H1 (cell line): ENCODE measurements around the gene GUCY2D. TPM values are rescaled to one million over a fixed set of nuclear protein-coding genes. Genes with fewer than 3 reads are reported as not detected.

Experiments used
- CTCF ChIA-PET: fragments of 300-600 bp; sonication (Branson Sonifier 250); formaldehyde crosslinking; loops from one replicate; lab custom pipeline; 2021; ENCODE audit not compliant: partially characterized antibody; lab: Charles Lee
- POLR2A ChIA-PET: fragments of 300-600 bp; sonication (Branson Sonifier 250); formaldehyde crosslinking; loops from one replicate; lab custom pipeline; 2021; ENCODE audit warnings: inconsistent platforms; ENCODE audit not compliant: partially characterized antibody; lab: Charles Lee
- DNase-seq, 2 experiments: peaks; one replicate each; pipeline versions ENCODE4 v3.0.0 to v3.0.0-alpha.2; 2010 to 2022; ENCODE audit warnings: low spot score in 2 of 2, low read depth in 1 of 2, mixed read lengths in 1 of 2
- FAIRE-seq: peaks from 2 replicates; lab custom pipeline; 2011; peaks lifted over from hg19 to GRCh38; lab: Jason Lieb, UNC
- H2AFZ ChIP-seq: 2 replicates; pipeline ENCODE4 v1.8.1; 2012; ENCODE audit warnings: low read length, inconsistent platforms
- H2AK5ac ChIP-seq: 2 replicates; pipeline ENCODE4 v1.6.1; 2013; ENCODE audit warnings: low read depth, low read length
- H2BK120ac ChIP-seq: replicated peaks from 2 replicates; pipeline ENCODE3; 2013; ENCODE audit warnings: low read depth, low read length, inconsistent platforms
- H2BK12ac ChIP-seq: 2 replicates; pipeline ENCODE4 v1.6.1; 2013; ENCODE audit warnings: low read depth, low read length
- H2BK15ac ChIP-seq: 2 replicates; pipeline ENCODE4 v1.6.1; 2013; ENCODE audit warnings: low read length
- H2BK20ac ChIP-seq: 2 replicates; pipeline ENCODE4 v1.6.1; 2013; ENCODE audit warnings: low read length
- H2BK5ac ChIP-seq: 2 replicates; pipeline ENCODE4 v1.6.1; 2013; ENCODE audit warnings: low read depth, low read length
- H3K14ac ChIP-seq: 2 replicates; pipeline ENCODE4 v1.6.1; 2013; ENCODE audit warnings: inconsistent platforms; ENCODE audit not compliant: insufficient read length
- H3K18ac ChIP-seq: 2 replicates; pipeline ENCODE4 v1.6.1; 2013; ENCODE audit warnings: low read length; ENCODE audit errors: extremely low read depth
- H3K23ac ChIP-seq: 2 replicates; pipeline ENCODE4 v1.6.1; 2013; ENCODE audit warnings: inconsistent platforms; ENCODE audit not compliant: insufficient read length
- H3K23me2 ChIP-seq: 2 replicates; pipeline ENCODE4 v1.6.1; 2013; ENCODE audit warnings: low read depth, low read length
- H3K27ac ChIP-seq: 2 replicates; pipeline ENCODE4 v1.6.1; 2011; ENCODE audit warnings: low read depth, low read length, inconsistent platforms
- H3K27me3 ChIP-seq, 4 experiments: replicated peaks in 1 of 4; 1 replicate in 1 of 4; 2 replicates in 3 of 4; pipeline versions ENCODE4 v1.6.1 to v1.8.1; 2011 to 2013; ENCODE audit warnings: low read length in 3 of 4, mild to moderate bottlenecking in 3 of 4, inconsistent platforms in 2 of 4, mixed read lengths in 2 of 4, moderate library complexity in 1 of 4; ENCODE audit not compliant: control insufficient read depth in 3 of 4, insufficient read depth in 3 of 4; ENCODE audit errors: extremely low read depth in 1 of 4
- H3K36me3 ChIP-seq, 4 experiments: 2 replicates each; pipeline versions ENCODE4 v1.6.1 to v1.8.1; 2011 to 2013; ENCODE audit warnings: mild to moderate bottlenecking in 4 of 4, low read length in 3 of 4, moderate library complexity in 2 of 4, control low read depth in 1 of 4, inconsistent platforms in 1 of 4; ENCODE audit not compliant: insufficient read depth in 4 of 4, control insufficient read depth in 2 of 4
- H3K4ac ChIP-seq: replicated peaks from 2 replicates; pipeline ENCODE3; 2013; ENCODE audit warnings: low read length, low read depth, mixed read lengths, inconsistent platforms; ENCODE audit not compliant: insufficient read length
- H3K4me1 ChIP-seq, 4 experiments: replicated peaks in 1 of 4; 1 replicate in 1 of 4; 2 replicates in 3 of 4; pipeline versions ENCODE4 v1.6.1 to v1.8.1; 2011 to 2013; ENCODE audit warnings: low read length in 3 of 4, inconsistent platforms in 2 of 4, mixed read lengths in 1 of 4; ENCODE audit not compliant: insufficient read depth in 4 of 4, control insufficient read depth in 3 of 4
- H3K4me2 ChIP-seq, 2 experiments: 2 replicates each; pipeline versions ENCODE4 v1.6.1 to v1.8.1; 2011 to 2013; ENCODE audit warnings: low read depth in 2 of 2, low read length in 2 of 2, control low read depth in 1 of 2, inconsistent platforms in 1 of 2, mild to moderate bottlenecking in 1 of 2; ENCODE audit not compliant: insufficient read depth in 1 of 2
- H3K4me3 ChIP-seq, 4 experiments: fragments of 200-600, 300-600 bp in 1 of 4; sonication (generic), shearing (Covaris generic), sonication (Bioruptor Twin) in 1 of 4; 2 replicates each; pipeline versions ENCODE4 v1.5.1 to v1.8.1; 2011 to 2016; ENCODE audit warnings: low read length in 4 of 4, low read depth in 3 of 4, control low read depth in 2 of 4, inconsistent platforms in 2 of 4, mild to moderate bottlenecking in 2 of 4, mixed read lengths in 1 of 4, moderate library complexity in 1 of 4; ENCODE audit not compliant: insufficient read depth in 2 of 4; ENCODE audit errors: extremely low read depth in 1 of 4
- H3K56ac ChIP-seq: replicated peaks from 2 replicates; pipeline ENCODE3; 2013; ENCODE audit warnings: low read depth, mild to moderate bottlenecking, mixed read lengths, low read length, inconsistent platforms; ENCODE audit not compliant: insufficient read length
- H3K79me1 ChIP-seq: 2 replicates; pipeline ENCODE4 v1.6.1; 2013; ENCODE audit warnings: low read depth, low read length, control low read depth
- H3K79me2 ChIP-seq, 2 experiments: 2 replicates each; pipeline versions ENCODE4 v1.6.1 to v1.8.1; 2012 to 2013; ENCODE audit warnings: low read length in 2 of 2, mild to moderate bottlenecking in 2 of 2, inconsistent platforms in 1 of 2; ENCODE audit not compliant: insufficient read depth in 2 of 2, control insufficient read depth in 1 of 2
- H3K9ac ChIP-seq, 4 experiments: replicated peaks in 1 of 4; 1 replicate in 1 of 4; 2 replicates in 3 of 4; pipeline versions ENCODE4 v1.6.1 to v1.8.1; 2011 to 2013; ENCODE audit warnings: low read depth in 3 of 4, low read length in 3 of 4, control low read depth in 2 of 4, mild to moderate bottlenecking in 2 of 4, moderate library complexity in 2 of 4, inconsistent platforms in 1 of 4; ENCODE audit errors: extremely low read depth in 1 of 4
- H3K9me3 ChIP-seq, 2 experiments: 2 replicates each; pipeline versions ENCODE4 v1.6.1 to v1.8.1; 2012 to 2013; ENCODE audit warnings: mild to moderate bottlenecking in 2 of 2, moderate library complexity in 2 of 2, control low read depth in 1 of 2, inconsistent platforms in 1 of 2, low read depth in 1 of 2, low read length in 1 of 2, mixed read lengths in 1 of 2; ENCODE audit not compliant: insufficient read depth in 2 of 2
- H4K20me1 ChIP-seq, 2 experiments: replicated peaks in 1 of 2; 2 replicates each; pipeline versions ENCODE3 to v1.8.1; 2011 to 2013; ENCODE audit warnings: inconsistent platforms in 2 of 2, low read length in 2 of 2, mild to moderate bottlenecking in 1 of 2; ENCODE audit not compliant: insufficient read depth in 2 of 2, control insufficient read depth in 1 of 2
- H4K5ac ChIP-seq: 2 replicates; pipeline ENCODE4 v1.6.1; 2013; ENCODE audit warnings: low read length, low read depth, mixed read lengths, inconsistent platforms; ENCODE audit not compliant: insufficient read length
- H4K8ac ChIP-seq: 2 replicates; pipeline ENCODE4 v1.8.0; 2013; ENCODE audit warnings: mild to moderate bottlenecking, moderate library complexity, low read length, inconsistent platforms; ENCODE audit not compliant: insufficient read depth; ENCODE audit errors: extremely low read depth
- H4K91ac ChIP-seq: replicated peaks from 2 replicates; pipeline ENCODE3; 2013; ENCODE audit warnings: low read length, mixed read lengths, inconsistent platforms; ENCODE audit not compliant: insufficient read length
- BCL11A ChIP-seq, 2 experiments: IDR thresholded peaks; one replicate each; pipeline ENCODE4 v1.6.1; 2011; ENCODE audit warnings: low read depth in 2 of 2, low read length in 2 of 2, mild to moderate bottlenecking in 2 of 2
- GTF2F1 ChIP-seq: IDR thresholded peaks from 2 replicates; pipeline ENCODE4 v1.6.1; 2012; ENCODE audit warnings: low read depth, low read length, improper control_type of control experiment, borderline replicate concordance
- HDAC2 ChIP-seq, 2 experiments: fragments of 300-600 bp in 1 of 2; sonication (generic) in 1 of 2; IDR thresholded peaks; 2 replicates each; pipeline ENCODE4 v1.6.1; 2011 to 2012; ENCODE audit warnings: low read depth in 2 of 2, low read length in 2 of 2, mild to moderate bottlenecking in 2 of 2, moderate library complexity in 2 of 2, borderline replicate concordance in 1 of 2, inconsistent platforms in 1 of 2
- HDAC6 ChIP-seq: IDR thresholded peaks from one replicate; pipeline ENCODE4 v1.7.1; 2012; ENCODE audit warnings: low read depth, mild to moderate bottlenecking, inconsistent platforms, low read length, moderate library complexity
- PHF8 ChIP-seq: fragments of 200-600 bp; sonication (generic); conservative IDR thresholded peaks from 2 replicates; pipeline ENCODE4 v1.7.1; 2012; ENCODE audit warnings: low read depth, mild to moderate bottlenecking, inconsistent platforms, low read length, moderate library complexity
- POLR2A ChIP-seq, 2 experiments: IDR thresholded peaks; 1 replicate in 1 of 2; 2 replicates in 1 of 2; pipeline ENCODE4 v1.6.1; 2011; ENCODE audit warnings: low read depth in 2 of 2, low read length in 2 of 2, mild to moderate bottlenecking in 2 of 2; ENCODE audit errors: control extremely low read depth in 1 of 2
- SAP30 ChIP-seq: fragments of 300-600 bp; sonication (generic); IDR thresholded peaks from 2 replicates; pipeline ENCODE4 v1.7.1; 2012; ENCODE audit warnings: low read length, moderate library complexity, mild to moderate bottlenecking, inconsistent platforms; ENCODE audit not compliant: insufficient read depth, insufficient replicate concordance
- SP4 ChIP-seq: IDR thresholded peaks from 2 replicates; pipeline ENCODE4 v1.6.1; 2012; ENCODE audit warnings: low read length, inconsistent platforms
- TAF7 ChIP-seq: optimal IDR thresholded peaks from 2 replicates; pipeline ENCODE3; 2011; ENCODE audit warnings: low read depth, mild to moderate bottlenecking, inconsistent platforms, low read length, moderate library complexity, borderline replicate concordance
- WGBS, 2 experiments: shearing (Covaris generic) in 1 of 2; methylation state at CpG; one replicate each; pipeline versions ENCODE4 v1.1.6 to v1.1.7; 2013 to 2015; ENCODE audit warnings: low lambda C conversion rate in 2 of 2, mixed read lengths in 2 of 2, inconsistent platforms in 1 of 2, low coverage in 1 of 2, missing lambda C conversion rate in 1 of 2; ENCODE audit not compliant: insufficient replicate concordance in 2 of 2, insufficient coverage in 1 of 2, insufficient read length in 1 of 2; ENCODE audit errors: extremely low coverage in 1 of 2, missing lambda C conversion rate in 1 of 2; 5-methylcytosine and 5-hydroxymethylcytosine counted together
- polyA plus RNA-seq, 7 experiments: library from polyadenylated mRNA; depleted of rRNA in 3 of 7; stranded (reverse) in 5 of 7; unstranded in 2 of 7; fragments of >200 nt in 5 of 7; fragments of 200-250 nt in 2 of 7; gene quantifications; 1 replicate in 5 of 7; 2 replicates in 1 of 7; 4 replicates in 1 of 7; pipeline versions ENCODE4 v1.2.1 to v1.2.3, GENCODE V29; 2011 to 2013; ENCODE audit warnings: missing spikeins in 2 of 7, mixed read lengths in 2 of 7
- total RNA-seq: library from RNA; stranded (reverse); fragmentation: NEBNext Ultra II Directional; extraction: Animal tissue kit (Norgen Biotek cat#: 25700); gene quantifications from 2 replicates; pipeline ENCODE4 v1.2.1, GENCODE V29; 2021
- TF ChIP-seq, protein P1 (sequence below): IDR thresholded peaks from 2 replicates; pipeline ENCODE4 v1.6.1; 2011; ENCODE audit warnings: low read length, improper control_type of control experiment
- TF ChIP-seq, protein P2 (sequence below): IDR thresholded peaks from 2 replicates; pipeline ENCODE4 v1.6.1; 2012; ENCODE audit warnings: low read length, inconsistent platforms

GUCY2D gene
- total and polyA plus RNA-seq, 2 of the 8 experiments (the other 6 are each of a cell fraction or from before 2014, with no cell fraction given), result 0.20 to 0.48 TPM

DNA sequence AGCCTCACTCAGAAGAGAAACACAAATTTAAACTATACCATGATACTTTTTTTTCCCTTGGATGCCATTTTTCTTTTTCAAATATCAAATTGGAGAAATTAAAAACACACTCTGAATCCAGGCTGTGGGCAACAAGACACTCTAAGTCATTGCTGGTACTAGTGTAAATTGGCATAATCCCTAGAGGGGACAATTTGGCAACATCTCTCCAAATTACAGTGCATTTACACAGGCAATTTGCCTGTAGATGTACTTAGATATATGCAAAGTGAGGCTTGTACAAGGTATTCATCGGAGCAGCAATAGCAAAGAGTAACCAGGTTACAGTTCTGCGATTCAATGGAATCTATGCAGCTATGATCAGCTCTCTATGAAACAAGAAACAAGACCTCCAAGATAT is 6.7 kb upstream of the GUCY2D start:
- H2BK15ac ChIP-seq, result no peak overlapping the region
- no peaks in the 10 kb centered on the region for H3K9me3 ChIP-seq
- no peak overlapping the region for H4K91ac ChIP-seq
- peaks cover 0 to 4% (median 1%) of the 10 kb centered on the region in 4 experiments; a peak in 2 of 7 replicates for H3K27me3 ChIP-seq
- no peak overlapping the region for H2BK120ac ChIP-seq
- H3K9ac ChIP-seq, result no peak overlapping the region
- no peak overlapping the region for H2BK12ac ChIP-seq
- H4K20me1 ChIP-seq, result peaks cover 0 to 4% of the 10 kb centered on the region in 2 experiments
- no peak overlapping the region for H2AK5ac ChIP-seq
- no peak for DNase-seq
- no peak overlapping the region for H3K56ac ChIP-seq
- no peak overlapping the region for H4K8ac ChIP-seq
- CTCF ChIA-PET, result interaction anchor here (0.5 to 1.2 kb wide), 4 partner anchors 22 to 353 kb away, joined by 3 read pairs; no protein-coding TSS in a partner anchor
- H3K4me1 ChIP-seq, result peaks cover 0 to 2% (median 0%) of the 10 kb centered on the region in 4 experiments; a peak in 1 of 7 replicates
- 96% methylated on average over 2 of the region's 2 CpGs; no CpG with 5 or more reads in 1 of the 2 experiments for WGBS, 2 experiments
- H3K4me3 ChIP-seq, result no peak overlapping the region
- no peak overlapping the region for H3K27ac ChIP-seq
- H3K14ac ChIP-seq, result no peak overlapping the region
- H2BK5ac ChIP-seq, result no peak overlapping the region
- no peak overlapping the region for H2AFZ ChIP-seq
- no peak overlapping the region for H3K4ac ChIP-seq
- H3K79me1 ChIP-seq, result no peaks in the 10 kb centered on the region
- no peaks in the 10 kb centered on the region for H3K23me2 ChIP-seq
- H3K79me2 ChIP-seq, result no peaks in the 10 kb centered on the region
- no peak overlapping the region for H3K4me2 ChIP-seq
- no peak overlapping the region for H4K5ac ChIP-seq
- no peak overlapping the region for H3K18ac ChIP-seq
- no peak overlapping the region for H3K23ac ChIP-seq
- H2BK20ac ChIP-seq, result no peak overlapping the region
- POLR2A ChIA-PET, result no interaction called here
- no peak for FAIRE-seq
- no peaks in the 10 kb centered on the region for H3K36me3 ChIP-seq
- TF ChIP-seq, protein P1, sequence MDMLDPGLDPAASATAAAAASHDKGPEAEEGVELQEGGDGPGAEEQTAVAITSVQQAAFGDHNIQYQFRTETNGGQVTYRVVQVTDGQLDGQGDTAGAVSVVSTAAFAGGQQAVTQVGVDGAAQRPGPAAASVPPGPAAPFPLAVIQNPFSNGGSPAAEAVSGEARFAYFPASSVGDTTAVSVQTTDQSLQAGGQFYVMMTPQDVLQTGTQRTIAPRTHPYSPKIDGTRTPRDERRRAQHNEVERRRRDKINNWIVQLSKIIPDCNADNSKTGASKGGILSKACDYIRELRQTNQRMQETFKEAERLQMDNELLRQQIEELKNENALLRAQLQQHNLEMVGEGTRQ, result no peak
- TF ChIP-seq SAP30, result no peak
- no peak for TF ChIP-seq POLR2A (IDR thresholded peaks at IDR 0.05; ENCODE audit: control extremely low read depth in 1 of 2, low read depth in 2 of 2, low read length in 2 of 2)
- no peak for TF ChIP-seq PHF8
- TF ChIP-seq GTF2F1, result no peak
- no peak for TF ChIP-seq TAF7
- TF ChIP-seq HDAC6, result no peak
- no peak for TF ChIP-seq HDAC2 (IDR thresholded peaks at IDR 0.05; ENCODE audit: borderline replicate concordance in 1 of 2, low read depth in 2 of 2, low read length in 2 of 2)
- TF ChIP-seq SP4, result no peak
- TF ChIP-seq, protein P2, sequence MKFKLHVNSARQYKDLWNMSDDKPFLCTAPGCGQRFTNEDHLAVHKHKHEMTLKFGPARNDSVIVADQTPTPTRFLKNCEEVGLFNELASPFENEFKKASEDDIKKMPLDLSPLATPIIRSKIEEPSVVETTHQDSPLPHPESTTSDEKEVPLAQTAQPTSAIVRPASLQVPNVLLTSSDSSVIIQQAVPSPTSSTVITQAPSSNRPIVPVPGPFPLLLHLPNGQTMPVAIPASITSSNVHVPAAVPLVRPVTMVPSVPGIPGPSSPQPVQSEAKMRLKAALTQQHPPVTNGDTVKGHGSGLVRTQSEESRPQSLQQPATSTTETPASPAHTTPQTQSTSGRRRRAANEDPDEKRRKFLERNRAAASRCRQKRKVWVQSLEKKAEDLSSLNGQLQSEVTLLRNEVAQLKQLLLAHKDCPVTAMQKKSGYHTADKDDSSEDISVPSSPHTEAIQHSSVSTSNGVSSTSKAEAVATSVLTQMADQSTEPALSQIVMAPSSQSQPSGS, result no peak
- TF ChIP-seq BCL11A (IDR thresholded peaks at IDR 0.05; ENCODE audit: low read depth in 2 of 2, low read length in 2 of 2), result no peak
